HL-60/S4 treated with retinoic acid at 250 ng/mL for 4 days and 3 days (cell line): ENCODE measurements around the gene SOHLH2.

Source experiments
- in situ Hi-C: fragments of 300-500 bp; cut with MboI; formaldehyde crosslinking; loops from 2 replicates; pipeline ENCODE4 v1.7.0; 2022; ENCODE audit warnings: low sequenced_read_pairs

SOHLH2 gene

GRCh38 chr13:36190771-36191170, 23.6 kb downstream of the SOHLH2 start:
- in situ Hi-C loops, result no loop called here

GRCh38 chr13:36188441-36188840, 25.9 kb downstream of the SOHLH2 start:
- in situ Hi-C loops, result no loop called here

- in situ Hi-C loops, result no loop called here
Measured at GRCh38 chr13:36183901-36184300, 30.5 kb downstream of the SOHLH2 start.

- in situ Hi-C loops, result no loop called here
Measured at GRCh38 chr13:36175621-36176020, 38.7 kb downstream of the SOHLH2 start.

GRCh38 chr13:36174923-36175322, 39.4 kb downstream of the SOHLH2 start:
- in situ Hi-C loops, result no loop called here

GRCh38 chr13:36173571-36174322, 40.6 kb downstream of the SOHLH2 start:
- in situ Hi-C loops, result no loop called here

- in situ Hi-C loops, result no loop called here
Measured at GRCh38 chr13:36166046-36166445, 48.3 kb downstream of the SOHLH2 start.

- in situ Hi-C loops, result no loop called here
Measured at GRCh38 chr13:36163809-36164308, 50.5 kb downstream of the SOHLH2 start.

GRCh38 chr13:36163286-36163685, 51.1 kb downstream of the SOHLH2 start:
- in situ Hi-C loops, result no loop called here

GRCh38 chr13:36160297-36160696, 54.1 kb downstream of the SOHLH2 start:
- in situ Hi-C loops, result no loop called here

- in situ Hi-C loops, result no loop called here
Measured at GRCh38 chr13:36158611-36159010, 55.7 kb downstream of the SOHLH2 start.

- in situ Hi-C loops, result no loop called here
Measured at GRCh38 chr13:36157480-36157879, 56.9 kb downstream of the SOHLH2 start.

GRCh38 chr13:36154567-36155291, 59.6 kb downstream of the SOHLH2 start:
- in situ Hi-C loops, result no loop called here

- in situ Hi-C loops, result no loop called here
Measured at GRCh38 chr13:36151591-36151990, 62.8 kb downstream of the SOHLH2 start.

GRCh38 chr13:36148446-36148845, 65.9 kb downstream of the SOHLH2 start:
- in situ Hi-C loops, result no loop called here

GRCh38 chr13:36147330-36147729, 67.0 kb downstream of the SOHLH2 start:
- in situ Hi-C loops, result no loop called here

GRCh38 chr13:36146511-36147269, 67.7 kb downstream of the SOHLH2 start:
- in situ Hi-C loops, result no loop called here

GRCh38 chr13:36143738-36144137, 70.6 kb downstream of the SOHLH2 start:
- in situ Hi-C loops, result no loop called here

GRCh38 chr13:36142735-36143134, 71.6 kb downstream of the SOHLH2 start:
- in situ Hi-C loops, result no loop called here

- in situ Hi-C loops, result no loop called here
Measured at GRCh38 chr13:36135876-36136275, 78.5 kb downstream of the SOHLH2 start.

- in situ Hi-C loops, result no loop called here
Measured at GRCh38 chr13:36134632-36135031, 79.7 kb downstream of the SOHLH2 start.
